HUES48 (cell line): Measurements from ENCODE around the gene PROSER3.

ENCODE experiments used
- H3K27ac ChIP-seq: one replicate; pipeline ENCODE4 v1.7.0; 2013; ENCODE audit warnings: low read depth, low read length, inconsistent platforms
- H3K27me3 ChIP-seq: 2 replicates; pipeline ENCODE4 v1.6.1; 2013; ENCODE audit warnings: mild to moderate bottlenecking, low read length; ENCODE audit not compliant: control insufficient read depth, insufficient read depth
- H3K36me3 ChIP-seq: 2 replicates; pipeline ENCODE4 v1.6.1; 2013; ENCODE audit warnings: low read length; ENCODE audit not compliant: control insufficient read depth, insufficient read depth
- H3K4me1 ChIP-seq: 2 replicates; pipeline ENCODE4 v1.6.1; 2013; ENCODE audit warnings: mild to moderate bottlenecking, low read length; ENCODE audit not compliant: control insufficient read depth, insufficient read depth
- H3K4me3 ChIP-seq: 2 replicates; pipeline ENCODE4 v1.5.1; 2013; ENCODE audit warnings: mild to moderate bottlenecking, low read depth, low read length
- H3K9ac ChIP-seq: 2 replicates; pipeline ENCODE4 v1.6.1; 2013; ENCODE audit warnings: mild to moderate bottlenecking, low read depth, low read length, moderate library complexity
- H3K9me3 ChIP-seq: 2 replicates; pipeline ENCODE4 v1.6.1; 2013; ENCODE audit warnings: low read length; ENCODE audit not compliant: control insufficient read depth, insufficient read depth

PROSER3 gene

DNA sequence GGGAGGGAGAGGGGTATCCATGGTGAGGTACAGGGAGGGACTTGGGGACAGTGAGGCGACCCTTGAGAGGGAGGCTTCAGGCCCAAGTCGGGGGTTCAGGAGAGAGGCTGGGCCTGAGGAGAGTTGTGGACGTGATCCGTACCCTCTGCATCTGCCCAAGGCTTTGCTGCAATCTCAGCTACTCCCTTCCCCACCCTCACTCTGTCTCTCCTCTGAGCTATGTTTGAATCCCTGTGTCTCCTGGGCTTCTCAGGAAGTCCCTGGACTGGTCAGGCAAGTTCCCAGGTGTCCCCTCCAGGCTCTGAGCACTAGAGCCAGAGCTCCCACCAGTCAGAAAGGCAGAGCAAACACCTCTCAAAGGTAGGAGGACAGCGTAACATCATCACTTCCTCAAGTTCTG is 7.8 kb upstream of the PROSER3 start:
- no peak overlapping the region for H3K9ac ChIP-seq
- no peaks in the 10 kb centered on the region; the same call in 1 of the 2 replicates for H3K4me1 ChIP-seq
- H3K4me3 ChIP-seq = no peak overlapping the region
- no peaks in the 10 kb centered on the region for H3K9me3 ChIP-seq
- H3K36me3 ChIP-seq = peaks cover 8% of the 10 kb centered on the region; the same call in 1 of the 2 replicates
- H3K27me3 ChIP-seq = peaks cover 2% of the 10 kb centered on the region; the same call in 1 of the 2 replicates
- no peak overlapping the region for H3K27ac ChIP-seq

DNA sequence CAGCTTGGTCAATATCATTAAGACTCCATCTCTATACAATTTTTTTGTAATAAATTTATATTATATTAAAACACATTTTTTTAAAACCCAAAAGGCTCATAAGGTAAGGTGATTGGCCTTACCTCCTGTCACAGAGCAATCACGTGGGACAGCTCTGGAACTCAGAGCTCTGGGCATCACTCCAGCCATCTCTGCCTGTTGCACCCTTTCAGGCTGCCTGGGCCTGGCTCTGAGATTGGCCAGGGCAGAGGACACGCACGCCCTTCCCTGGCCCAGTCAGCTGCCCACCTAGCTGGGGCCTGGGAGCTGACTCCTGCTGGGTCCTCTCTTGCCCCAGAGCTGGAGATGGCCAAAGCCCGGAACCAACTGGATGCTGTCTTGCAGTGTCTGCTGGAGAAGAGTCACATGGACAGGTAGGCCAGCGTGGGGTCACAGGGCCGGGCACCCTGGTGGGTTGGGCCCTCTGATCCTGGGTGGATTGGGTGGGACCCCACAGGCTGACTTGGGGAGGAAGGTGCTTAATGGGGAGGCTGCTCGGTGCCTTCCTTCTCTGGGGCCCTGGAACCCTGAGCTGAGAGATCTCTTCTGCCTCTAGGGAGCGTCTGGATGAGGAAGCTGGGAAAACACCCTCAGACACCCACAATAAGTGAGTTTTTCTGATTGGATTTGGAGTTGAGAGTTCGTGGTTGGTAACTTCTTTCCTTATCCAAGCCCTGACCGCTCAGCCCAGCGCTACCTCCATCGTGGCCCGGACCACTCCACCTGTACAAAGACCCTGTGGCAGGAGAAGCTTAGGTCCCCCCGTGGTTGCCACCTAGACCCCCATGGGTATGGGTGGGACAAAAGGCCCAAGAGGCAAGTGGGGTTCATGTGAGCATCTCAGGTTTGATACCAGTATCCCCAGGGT is 5.9 kb upstream of the PROSER3 start:
- Histone ChIP-seq H3K9ac (no peak overlapping the region), H3K27me3 (peaks cover 3% of the 10 kb centered on the region; the same call in 1 of the 2 replicates), H3K27ac (no peak overlapping the region), H3K4me1 (peaks cover 7% of the 10 kb centered on the region; the same call in 1 of the 2 replicates), H3K4me3 (no peak overlapping the region), H3K9me3 (no peaks in the 10 kb centered on the region), H3K36me3 (peaks cover 8% of the 10 kb centered on the region; the same call in 1 of the 2 replicates)

GRCh38 chr19:35752746-35753350 is 5.1 kb upstream of the PROSER3 start:
- Histone ChIP-seq H3K36me3 (peaks cover 8% of the 10 kb centered on the region; the same call in 1 of the 2 replicates), H3K9me3 (no peaks in the 10 kb centered on the region), H3K4me1 (peaks cover 9% of the 10 kb centered on the region; the same call in 1 of the 2 replicates), H3K4me3 (no peak overlapping the region), H3K27ac (no peak overlapping the region), H3K27me3 (peaks cover 3% of the 10 kb centered on the region; the same call in 1 of the 2 replicates), H3K9ac (no peak overlapping the region)

- H3K4me3 ChIP-seq = no peak overlapping the region
- H3K36me3 ChIP-seq = peaks cover 8% of the 10 kb centered on the region; the same call in 1 of the 2 replicates
- peaks cover 9% of the 10 kb centered on the region; the same call in 1 of the 2 replicates for H3K4me1 ChIP-seq
- peaks cover 3% of the 10 kb centered on the region; the same call in 1 of the 2 replicates for H3K27me3 ChIP-seq
- no peaks in the 10 kb centered on the region for H3K9me3 ChIP-seq
- no peak overlapping the region for H3K9ac ChIP-seq
- no peak overlapping the region for H3K27ac ChIP-seq
These were observed 4.2 kb upstream of the PROSER3 start for GRCh38 chr19:35753634-35754369.

DNA sequence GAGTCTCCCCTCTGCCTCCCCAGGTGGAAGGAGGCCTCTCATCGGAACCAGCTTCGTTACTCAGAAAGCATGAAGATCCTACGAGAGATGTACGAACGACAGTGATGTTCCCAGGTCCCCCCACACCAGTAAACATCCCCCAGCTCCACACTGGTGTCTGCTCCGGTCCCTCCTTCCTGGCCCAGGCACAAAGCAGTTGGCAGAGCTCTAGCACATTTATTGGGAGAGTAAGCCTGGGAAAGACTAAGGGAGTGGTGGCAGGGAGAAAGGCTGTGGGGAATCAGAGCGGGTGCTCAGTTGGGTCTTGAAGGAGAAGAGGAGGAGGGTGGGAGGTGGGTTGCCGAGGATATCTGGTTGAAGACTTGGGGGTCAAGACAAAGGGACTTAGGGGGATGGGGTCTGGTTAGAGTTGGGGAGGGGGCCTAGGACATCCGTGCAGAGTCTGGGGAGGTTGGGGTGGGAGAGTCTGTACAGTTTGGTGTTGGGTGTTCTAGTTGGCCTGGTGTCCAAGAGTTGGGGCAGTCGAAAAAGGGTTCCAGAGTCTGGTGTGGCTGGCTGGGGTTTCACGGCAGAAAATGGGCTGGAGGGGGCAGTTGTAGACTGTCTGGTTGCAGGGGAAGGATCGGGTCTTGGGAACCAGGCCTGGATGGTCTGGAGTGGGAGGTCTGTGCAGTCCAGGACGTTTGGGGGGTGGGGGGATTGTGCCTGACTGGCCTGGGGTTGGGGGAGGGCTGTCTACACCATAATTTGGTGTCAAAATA is 3.4 kb upstream of the PROSER3 start:
- peaks cover 3% of the 10 kb centered on the region; the same call in 1 of the 2 replicates for H3K27me3 ChIP-seq

GRCh38 chr19:35755131-35755549 is 2.8 kb upstream of the PROSER3 start:
- H3K36me3 ChIP-seq = peaks cover 14% of the 10 kb centered on the region; the same call in 1 of the 2 replicates
- no peak overlapping the region for H3K27ac ChIP-seq
- H3K9me3 ChIP-seq = no peaks in the 10 kb centered on the region
- peaks cover 3% of the 10 kb centered on the region; the same call in 1 of the 2 replicates for H3K27me3 ChIP-seq
- peaks cover 9% of the 10 kb centered on the region; the same call in 1 of the 2 replicates for H3K4me1 ChIP-seq
- H3K4me3 ChIP-seq = peak overlapping the region; percentile 64
- H3K9ac ChIP-seq = no peak overlapping the region

More for the DNA sequence above, 3.4 kb upstream of the PROSER3 start:
- Histone ChIP-seq H3K36me3 (peaks cover 8% of the 10 kb centered on the region; the same call in 1 of the 2 replicates), H3K4me1 (peaks cover 9% of the 10 kb centered on the region; the same call in 1 of the 2 replicates), H3K27ac (no peak overlapping the region), H3K4me3 (no peak overlapping the region), H3K9me3 (no peaks in the 10 kb centered on the region), H3K9ac (no peak overlapping the region)

DNA sequence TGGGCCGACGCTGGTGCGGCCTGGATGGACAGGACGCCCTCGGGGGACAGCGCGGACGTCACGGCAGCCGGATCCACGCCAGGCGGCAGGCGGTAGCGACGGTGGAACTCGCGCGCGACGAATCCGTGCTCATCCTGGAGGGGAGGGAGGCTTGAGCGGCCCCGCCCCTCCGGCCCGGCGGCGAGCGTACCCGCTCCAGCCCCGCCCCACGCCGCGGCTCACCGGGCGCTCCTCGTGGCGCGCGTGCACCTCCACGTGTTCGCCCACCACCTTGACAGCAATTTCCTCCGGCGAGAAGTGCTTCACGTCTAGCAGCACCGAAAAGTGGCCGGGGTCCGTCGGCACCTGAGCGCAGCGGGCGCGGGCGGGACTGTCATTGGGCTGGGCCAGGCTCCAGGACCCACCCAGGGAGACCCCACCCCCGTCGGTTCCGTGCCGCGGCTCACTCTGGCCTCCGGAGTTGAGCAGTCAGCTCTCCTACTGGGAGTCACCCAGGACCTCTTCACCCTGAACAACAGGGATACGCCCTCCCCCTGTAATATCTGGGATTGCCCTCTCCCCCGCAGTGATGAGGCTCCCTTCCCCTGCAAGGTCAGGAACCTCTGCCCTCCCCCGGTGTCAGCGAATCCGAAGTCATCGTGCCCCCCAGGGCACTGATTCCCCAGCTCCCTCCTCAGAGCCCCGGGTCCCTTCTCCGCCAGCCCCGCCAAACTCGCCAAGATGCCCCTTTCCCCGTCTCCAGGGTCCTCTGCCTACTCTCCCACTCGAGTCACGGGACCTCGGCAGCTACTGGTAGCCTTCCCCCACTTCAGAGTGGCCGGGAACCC is 2.2 kb upstream of the PROSER3 start:
- Histone ChIP-seq H3K27ac (no peak overlapping the region), H3K36me3 (peaks cover 17% of the 10 kb centered on the region; the same call in 1 of the 2 replicates), H3K9ac (no peak overlapping the region), H3K4me1 (peaks cover 9% of the 10 kb centered on the region; the same call in 1 of the 2 replicates), H3K9me3 (no peaks in the 10 kb centered on the region), H3K27me3 (peaks cover 3% of the 10 kb centered on the region; the same call in 1 of the 2 replicates), H3K4me3 (peak overlapping the region; percentile 64)

- Histone ChIP-seq H3K9ac (peak within 1 kb of the TSS; percentile 28), H3K27ac (peak within 1 kb of the TSS; percentile 85), H3K27me3 (peaks cover 3% of the 10 kb centered on the region; the same call in 1 of the 2 replicates), H3K4me3 (peak within 1 kb of the TSS; percentile 98), H3K9me3 (no peaks in the 10 kb centered on the region), H3K4me1 (peaks cover 9% of the 10 kb centered on the region; the same call in 1 of the 2 replicates), H3K36me3 (peaks cover 21% of the 10 kb centered on the region; the same call in 1 of the 2 replicates)
These were observed 1.4 kb upstream of the PROSER3 start, which contains the start of gene HSPB6 for GRCh38 chr19:35756377-35757230. Gene HSPB6, minus strand, starts transcription at chr19:35757029. Its CDS starts 21 bp downstream, at chr19:35757008.
